Natural killer cell treated with Interleukin-12 subunit alpha and Interleukin-12 subunit beta and Interleukin-15 and Interleukin-18, amount 100 ng/mL, for 72 hours (primary cell): ENCODE data around the gene UXT. TPM values are rescaled to one million over a fixed set of nuclear protein-coding genes. Genes with fewer than 3 reads are reported as not detected.
"Not testable (repeated sequence)": the region's sequence is repeated elsewhere in the genome, so short reads cannot be mapped to it uniquely, and the experiment has no call there.

Experiments used
- ATAC-seq, 2 donors: fragments of 150-1000 bp; cut with Tn5 transposase in 1 of 2; sonication (Bioruptor Pico), chemical (Tn5 transposase) in 1 of 2; 2 replicates each; pipeline ENCODE4 v1.10.0; 2021
- DNase-seq: peaks from one replicate; pipeline ENCODE4 v3.0.0; 2022; ENCODE audit warnings: low spot score
- H3K27ac Mint-ChIP-seq, 2 donors: 1 replicate in 1 of 2; 2 replicates in 1 of 2; pipeline ENCODE4 v1.8.0; 2022; ENCODE audit warnings: mixed read lengths in 2 of 2, mild to moderate bottlenecking in 1 of 2, moderate library complexity in 1 of 2
- H3K27me3 Mint-ChIP-seq, 2 donors: 1 replicate in 1 of 2; 2 replicates in 1 of 2; pipeline ENCODE4 v1.8.0; 2022; ENCODE audit warnings: mixed read lengths in 2 of 2
- H3K36me3 Mint-ChIP-seq: one replicate; pipeline ENCODE4 v1.8.0; 2022; ENCODE audit warnings: mixed read lengths
- H3K4me1 Mint-ChIP-seq, 2 donors: 1 replicate in 1 of 2; 2 replicates in 1 of 2; pipeline ENCODE4 v1.8.0; 2022; ENCODE audit warnings: low read depth in 2 of 2, mixed read lengths in 2 of 2, mild to moderate bottlenecking in 1 of 2
- H3K4me3 Mint-ChIP-seq: one replicate; pipeline ENCODE4 v1.8.0; 2022; ENCODE audit warnings: mixed read lengths
- H3K9me3 Mint-ChIP-seq: 2 replicates; pipeline ENCODE4 v1.8.0; 2022; ENCODE audit warnings: mixed read lengths
- total RNA-seq, 2 donors: library from RNA; stranded (reverse); gene quantifications; one replicate each; pipeline ENCODE4 v1.2.3, GENCODE V29; 2022

UXT gene
- 100 to 1,000 TPM in 1 of 2 donors, 10 to 100 TPM in 1; 80.5 to 113 TPM for total RNA-seq

- Mint-ChIP-seq H3K27ac (peak within 1 kb of the TSS; percentile 96 to 97), H3K27me3 (no peaks in the 10 kb centered on the region), H3K4me1 (peaks cover 13 to 24% of the 10 kb centered on the region in 2 donors), H3K36me3 (peaks cover 12% of the 10 kb centered on the region), H3K4me3 (peak within 1 kb of the TSS; percentile 89), H3K9me3 (no peaks in the 10 kb centered on the region)
- ATAC-seq (peak; percentile 92 to 94), DNase-seq (peak; percentile 94)
Observed at GRCh38 chrX:47658684-47659420, at the start of gene UXT. TSS of gene UXT (minus strand) at chrX:47659180. CDS start at chrX:47658927, 253 bp downstream.

- Mint-ChIP-seq H3K36me3 (no peaks in the 10 kb centered on the region), H3K4me3 (no peak overlapping the region), H3K4me1 (no peaks in the 10 kb centered on the region), H3K27ac (no peak overlapping the region), H3K9me3 (no peaks in the 10 kb centered on the region), H3K27me3 (peaks cover 27 to 42% of the 10 kb centered on the region in 2 donors)
- DNase-seq (no peak), ATAC-seq (no peak)
Observed at GRCh38 chrX:47707031-47707780, 48.2 kb upstream of the UXT start.

- H3K4me1 Mint-ChIP-seq = no peaks in the 10 kb centered on the region
- no peaks in the 10 kb centered on the region for H3K9me3 Mint-ChIP-seq
- DNase-seq (no peak), ATAC-seq (no peak)
- no peak overlapping the region for H3K4me3 Mint-ChIP-seq
- peaks cover 27 to 42% of the 10 kb centered on the region in 2 donors for H3K27me3 Mint-ChIP-seq
- H3K36me3 Mint-ChIP-seq = no peaks in the 10 kb centered on the region
- no peak overlapping the region for H3K27ac Mint-ChIP-seq
Observed at GRCh38 chrX:47706575-47706974, 47.6 kb upstream of the UXT start.

DNA sequence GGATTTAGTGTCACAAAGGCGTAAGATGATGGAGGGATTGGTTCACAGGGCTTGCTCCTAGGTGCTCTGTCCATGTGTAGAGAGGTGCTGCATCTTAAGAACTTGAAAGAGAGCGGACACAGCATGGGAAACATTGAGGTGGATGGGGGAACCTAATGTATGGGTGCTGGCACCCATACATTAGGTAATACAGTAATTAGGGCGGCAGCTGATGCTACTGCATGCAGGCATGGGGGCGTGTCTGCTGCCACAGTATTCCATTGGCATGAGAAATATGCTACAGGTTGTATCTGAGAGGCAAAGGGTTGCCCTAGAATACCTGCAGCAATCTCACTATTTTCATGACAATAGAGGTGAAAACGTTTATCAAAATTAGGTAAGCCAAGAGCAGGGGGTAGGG, 45.8 kb upstream of the UXT start:
- Mint-ChIP-seq H3K9me3 (no peaks in the 10 kb centered on the region), H3K4me1 (no peaks in the 10 kb centered on the region), H3K27me3 (peaks cover 33 to 42% of the 10 kb centered on the region in 2 donors), H3K4me3 (no peak overlapping the region), H3K36me3 (no peaks in the 10 kb centered on the region), H3K27ac (no peak overlapping the region)
- DNase-seq = no peak
- no peak for ATAC-seq

- H3K27ac Mint-ChIP-seq = no peak overlapping the region
- H3K27me3 Mint-ChIP-seq = peaks cover 5 to 23% of the 10 kb centered on the region in 2 donors
- ATAC-seq = no peak
Observed at GRCh38 chrX:47697181-47697580, 38.2 kb upstream of the UXT start.

GRCh38 chrX:47690175-47690574, 31.2 kb upstream of the UXT start:
- Mint-ChIP-seq H3K4me3 (no peak overlapping the region), H3K27ac (no peak overlapping the region), H3K9me3 (no peaks in the 10 kb centered on the region), H3K36me3 (no peaks in the 10 kb centered on the region), H3K4me1 (no peaks in the 10 kb centered on the region), H3K27me3 (peaks cover 16 to 43% of the 10 kb centered on the region in 2 donors)
- no peak for ATAC-seq
- no peak for DNase-seq

More at GRCh38 chrX:47697181-47697580, 38.2 kb upstream of the UXT start:
- no peaks in the 10 kb centered on the region for H3K36me3 Mint-ChIP-seq
- no peak overlapping the region for H3K4me3 Mint-ChIP-seq
- H3K9me3 Mint-ChIP-seq = no peaks in the 10 kb centered on the region
- DNase-seq = no peak
- no peaks in the 10 kb centered on the region for H3K4me1 Mint-ChIP-seq

GRCh38 chrX:47687263-47687662, 28.3 kb upstream of the UXT start:
- ATAC-seq (no peak), DNase-seq (no peak)
- no peak overlapping the region for H3K27ac Mint-ChIP-seq
- no peaks in the 10 kb centered on the region for H3K36me3 Mint-ChIP-seq
- peaks cover 0 to 2% of the 10 kb centered on the region in 2 donors for H3K4me1 Mint-ChIP-seq
- no peak overlapping the region for H3K4me3 Mint-ChIP-seq
- no peaks in the 10 kb centered on the region for H3K9me3 Mint-ChIP-seq
- peaks cover 16 to 54% of the 10 kb centered on the region in 2 donors for H3K27me3 Mint-ChIP-seq

- Mint-ChIP-seq H3K27me3 (peaks cover 22 to 50% of the 10 kb centered on the region in 2 donors), H3K27ac (no peak overlapping the region), H3K36me3 (no peaks in the 10 kb centered on the region), H3K4me3 (no peak overlapping the region), H3K9me3 (no peaks in the 10 kb centered on the region), H3K4me1 (peaks cover 0 to 2% of the 10 kb centered on the region in 2 donors)
- ATAC-seq (peak in 1 of 2 donors; percentile 70), DNase-seq (no peak)
Observed at GRCh38 chrX:47683829-47684205, 24.8 kb upstream of the UXT start.

DNA sequence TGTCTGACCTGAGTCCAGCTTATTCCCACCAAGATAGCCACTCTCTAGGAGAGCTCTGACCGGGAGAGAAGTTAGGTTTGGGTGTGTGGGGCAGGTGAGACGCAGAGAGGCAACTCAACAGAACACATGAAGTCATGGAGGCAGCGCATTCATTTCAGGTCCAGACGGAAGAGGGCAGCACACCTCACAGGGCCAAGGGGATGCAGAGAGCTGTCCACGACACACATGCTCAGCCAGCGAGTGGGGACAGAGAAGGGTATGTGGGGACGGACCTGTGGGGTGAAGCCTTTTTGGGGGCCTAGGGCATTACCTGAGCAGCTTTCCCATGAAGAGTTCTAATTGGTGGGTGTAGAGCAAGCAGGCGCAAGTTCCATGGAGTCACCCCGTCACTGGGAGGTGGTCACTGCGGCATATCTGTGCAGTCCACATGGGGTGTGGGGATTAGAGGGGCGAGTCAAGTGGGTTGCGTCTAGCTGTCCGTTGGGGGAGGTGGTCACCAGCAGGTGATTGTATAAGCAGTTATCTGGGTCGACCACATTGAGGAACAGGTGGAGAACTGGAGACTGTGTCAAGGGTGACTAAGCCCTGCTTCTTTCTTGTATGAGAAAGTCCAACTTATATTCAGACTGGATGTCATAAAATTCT, 24.3 kb upstream of the UXT start:
- no peak overlapping the region for H3K4me3 Mint-ChIP-seq
- no peaks in the 10 kb centered on the region for H3K36me3 Mint-ChIP-seq
- no peak overlapping the region for H3K27ac Mint-ChIP-seq
- no peaks in the 10 kb centered on the region for H3K9me3 Mint-ChIP-seq
- DNase-seq (no peak), ATAC-seq (peak in 1 of 2 donors; percentile 11)
- H3K27me3 Mint-ChIP-seq = peaks cover 27 to 49% of the 10 kb centered on the region in 2 donors
- H3K4me1 Mint-ChIP-seq = peaks cover 0 to 2% of the 10 kb centered on the region in 2 donors

DNA sequence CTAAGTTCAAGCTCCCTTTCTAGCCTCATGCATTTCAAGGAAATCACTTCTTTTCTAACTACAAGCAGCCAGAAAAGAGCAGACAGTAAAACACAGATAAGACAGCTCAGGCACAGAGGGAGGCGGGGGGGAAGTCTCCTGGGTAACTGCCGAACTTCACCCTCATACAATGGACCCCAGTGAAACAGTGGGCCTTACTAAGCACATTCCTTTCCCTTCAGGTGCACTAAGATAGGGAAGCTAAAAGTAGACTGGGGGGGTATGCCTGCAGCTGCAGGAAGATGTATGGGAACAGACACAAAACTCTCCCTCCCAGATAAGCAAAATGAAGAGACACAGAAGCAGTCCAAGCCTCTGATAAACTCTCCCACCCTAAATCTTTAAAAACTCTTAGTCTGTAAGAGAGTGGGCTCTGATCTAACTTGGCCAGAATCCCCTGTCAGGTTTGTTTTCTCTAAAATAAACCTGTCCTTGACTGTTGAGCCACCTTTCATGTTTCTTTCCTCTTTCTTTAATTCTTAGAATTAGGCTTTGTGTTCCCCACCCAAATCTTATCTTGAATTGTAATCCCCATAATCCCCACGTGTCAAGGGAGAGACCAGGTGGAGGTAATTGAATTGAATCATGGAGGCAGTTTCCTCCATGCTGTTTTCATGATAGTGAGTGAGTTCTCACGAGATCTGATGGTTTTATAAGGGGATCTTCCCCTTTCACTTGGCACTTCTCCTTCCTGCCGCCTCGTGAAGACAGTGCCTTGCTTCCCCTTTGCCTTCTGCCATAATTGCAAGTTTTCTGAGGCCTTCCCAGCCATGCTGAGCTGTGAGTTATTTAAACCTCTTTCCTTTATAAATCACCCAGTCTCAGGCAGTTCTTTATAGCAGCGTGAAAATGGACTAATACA, 17.2 kb upstream of the UXT start:
- not testable (repeated sequence) for H3K4me3 Mint-ChIP-seq, H3K36me3 Mint-ChIP-seq, H3K4me1 Mint-ChIP-seq, ATAC-seq, DNase-seq, H3K27ac Mint-ChIP-seq, H3K9me3 Mint-ChIP-seq
- H3K27me3 Mint-ChIP-seq = peaks cover 26 to 27% of the 10 kb centered on the region in 2 donors

DNA sequence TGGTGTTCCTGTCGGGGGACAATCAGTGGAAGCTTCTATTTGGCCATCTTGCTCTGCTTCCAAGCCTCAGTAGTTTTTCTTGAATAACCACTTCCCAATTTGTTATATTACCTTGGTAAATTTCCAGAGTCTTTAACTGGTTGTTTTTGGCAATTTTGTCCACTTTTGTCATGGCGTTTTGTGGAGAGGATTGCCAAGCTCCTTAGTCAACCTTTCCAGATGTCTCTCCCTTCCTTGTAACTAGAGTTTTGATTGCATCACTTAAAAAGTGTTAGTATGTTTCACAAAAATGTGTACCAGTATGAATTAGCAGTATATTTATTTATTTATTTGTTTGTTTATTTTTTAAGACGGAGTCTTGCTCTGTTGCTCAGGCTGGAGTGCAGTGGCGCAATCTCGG, 15.8 kb upstream of the UXT start:
- Mint-ChIP-seq H3K4me1 (peaks cover 0 to 4% of the 10 kb centered on the region in 2 donors), H3K9me3 (no peaks in the 10 kb centered on the region), H3K4me3 (no peak overlapping the region), H3K27me3 (peaks cover 21 to 25% of the 10 kb centered on the region in 2 donors), H3K36me3 (no peaks in the 10 kb centered on the region), H3K27ac (no peak overlapping the region)
- no peak for DNase-seq
- ATAC-seq = no peak

GRCh38 chrX:47665797-47666196, 6.8 kb upstream of the UXT start:
- DNase-seq, H3K9me3 Mint-ChIP-seq, H3K4me1 Mint-ChIP-seq, H3K4me3 Mint-ChIP-seq, ATAC-seq, H3K36me3 Mint-ChIP-seq, H3K27ac Mint-ChIP-seq: not testable (repeated sequence)
- peaks cover 0 to 13% of the 10 kb centered on the region in 2 donors for H3K27me3 Mint-ChIP-seq

GRCh38 chrX:47664737-47665136, 5.8 kb upstream of the UXT start:
- no peaks in the 10 kb centered on the region for H3K9me3 Mint-ChIP-seq
- H3K36me3 Mint-ChIP-seq = no peaks in the 10 kb centered on the region
- peaks cover 4 to 7% of the 10 kb centered on the region in 2 donors for H3K4me1 Mint-ChIP-seq
- no peak overlapping the region for H3K4me3 Mint-ChIP-seq
- H3K27me3 Mint-ChIP-seq = peaks cover 0 to 11% of the 10 kb centered on the region in 2 donors
- H3K27ac Mint-ChIP-seq = no peak overlapping the region
- no peak for ATAC-seq
- DNase-seq = no peak
